SK-N-MC (cell line): ENCODE data around the gene BTK.

Experiments
- EZH2 ChIP-seq: fragments of 200-600 bp; sonication (generic); IDR thresholded peaks from one replicate; pipeline ENCODE4 v1.6.1; 2017; ENCODE audit warnings: antibody characterized with exemption
- FOXP2 ChIP-seq: optimal IDR thresholded peaks from 2 replicates; pipeline ENCODE3; 2011; ENCODE audit warnings: mild to moderate bottlenecking, moderate library complexity; ENCODE audit not compliant: insufficient read depth; ENCODE audit errors: extremely low read length, control extremely low read depth
- POLR2AphosphoS5 ChIP-seq: IDR thresholded peaks from 2 replicates; pipeline ENCODE4 v1.6.1; 2012; ENCODE audit warnings: mild to moderate bottlenecking, low read depth, low read length, borderline replicate concordance

DNA sequence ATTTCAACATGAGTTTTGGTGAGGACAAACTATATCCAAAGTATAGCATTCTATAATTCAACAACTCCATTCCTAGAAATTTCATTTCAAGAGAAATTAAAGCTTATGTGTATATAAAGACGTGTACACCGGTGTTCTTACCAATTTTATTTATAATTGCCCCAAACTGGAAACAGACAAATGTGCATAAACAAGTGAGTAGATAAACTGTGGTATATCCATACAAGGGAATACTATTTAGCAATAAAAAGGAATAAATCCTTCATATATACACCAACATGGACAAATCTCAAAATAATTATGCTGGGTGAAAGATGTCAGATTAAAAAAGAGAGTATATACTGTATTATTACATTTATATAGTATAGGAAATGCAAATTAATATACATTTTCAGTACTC is 42.0 kb upstream of the BTK start:
- TF ChIP-seq POLR2AphosphoS5: no peak
- TF ChIP-seq EZH2: no peak
- TF ChIP-seq FOXP2: no peak
